ENCODE data around the gene CD163. TPM values are rescaled to one million over a fixed set of nuclear protein-coding genes. Genes with fewer than 3 reads are reported as not detected.
"Not testable (repeated sequence)": the region's sequence is repeated elsewhere in the genome, so short reads cannot be mapped to it uniquely, and the experiment has no call there.

The CD163 gene
- total RNA-seq, 1 experiment from 2014 or later = 0.07 TPM

DNA sequence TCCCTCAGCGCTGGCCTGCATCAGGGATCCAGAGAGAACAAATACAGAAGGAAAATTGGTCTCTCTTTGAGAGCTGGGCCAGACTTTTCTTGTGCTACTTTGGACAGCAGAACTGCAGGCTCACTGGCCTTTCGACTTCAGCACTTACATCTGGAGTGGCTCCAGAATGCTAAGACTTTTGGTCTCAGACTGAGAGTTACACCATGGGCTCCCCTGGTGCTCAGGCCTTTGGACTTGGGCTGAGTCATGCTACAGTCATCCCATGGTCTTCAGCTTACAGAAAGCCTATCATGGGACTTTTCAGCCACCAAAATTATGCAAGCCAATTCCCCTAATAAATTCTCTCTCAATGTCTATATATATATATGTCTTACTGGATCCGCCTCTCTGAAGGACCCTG lies 9.0 kb upstream of the CD163 start:
- no CpG with 5 or more reads among the region's 3 CpGs for WGBS (ENCODE audit: extremely low coverage, insufficient read length, low lambda C conversion rate)
- Histone ChIP-seq H2BK15ac (ENCODE audit: low read depth, low read length) (no peak overlapping the region), H4K8ac (replicated peaks; ENCODE audit: insufficient read length, low read depth, low read length) (no peak overlapping the region), H2AK5ac (ENCODE audit: insufficient read length, low read length) (no peak overlapping the region), H2BK5ac (ENCODE audit: insufficient read length, low read length) (no peak overlapping the region), H3T11ph (ENCODE audit: low read length) (no peak overlapping the region), H4K5ac (ENCODE audit: insufficient read length, low read depth, low read length) (no peak overlapping the region), H3K9ac (ENCODE audit: extremely low read depth, insufficient read length, low read length) (no peak overlapping the region), H2BK12ac (ENCODE audit: insufficient read length, low read depth, low read length) (no peak overlapping the region), H3K23me2 (ENCODE audit: insufficient read length, low read depth, low read length, poor library complexity, severe bottlenecking) (no peaks in the 10 kb centered on the region), H3K4me2 (ENCODE audit: insufficient read depth, insufficient read length, low read length) (no peak overlapping the region), H3K79me1 (ENCODE audit: insufficient read depth, low read depth, low read length, poor library complexity, severe bottlenecking) (no peaks in the 10 kb centered on the region), H3K14ac (ENCODE audit: insufficient read depth, low read length) (no peak overlapping the region), H2AFZ (ENCODE audit: low read length) (no peak overlapping the region), H4K91ac (ENCODE audit: insufficient read length, low read depth, low read length) (no peak overlapping the region), H3K23ac (ENCODE audit: insufficient read length, low read depth, low read length) (no peak overlapping the region), H4K20me1 (ENCODE audit: control insufficient read depth, insufficient read depth, insufficient read length) (no peaks in the 10 kb centered on the region), H3K4ac (ENCODE audit: low read depth, low read length) (no peak overlapping the region), H2BK20ac (ENCODE audit: low read depth, low read length, poor library complexity, severe bottlenecking) (no peak overlapping the region), H3K4me1 (ENCODE audit: insufficient read depth, low read length) (no peaks in the 10 kb centered on the region), H3K27me3 (ENCODE audit: insufficient read depth, low read length) (no peaks in the 10 kb centered on the region), H3K27ac (ENCODE audit: insufficient read length, low read depth, low read length) (no peak overlapping the region), H3K18ac (ENCODE audit: insufficient read length, low read depth, low read length) (no peak overlapping the region), H3K9me3 (ENCODE audit: control insufficient read depth, low read depth, low read length) (peaks cover 6% of the 10 kb centered on the region), H3K56ac (ENCODE audit: insufficient read length, low read depth, low read length) (no peak overlapping the region), H2BK120ac (ENCODE audit: low read depth, low read length, poor library complexity, severe bottlenecking) (no peak overlapping the region), H3K79me2 (ENCODE audit: insufficient read depth, low read length) (no peaks in the 10 kb centered on the region)
- peaks cover 6 to 23% (median 18%) of the 10 kb centered on the region in 3 experiments; a peak in 6 of 7 replicates for H3K36me3 Mint-ChIP-seq (ENCODE audit: insufficient read depth in 1 of 3, low read depth in 3 of 3)
- peaks cover 0 to 4% of the 10 kb centered on the region in 2 experiments; a peak in 1 of 4 replicates for H3K4me1 Mint-ChIP-seq
- peak; percentile 52 for DNase-seq
- H3K9me3 Mint-ChIP-seq = peaks cover 20 to 24% of the 10 kb centered on the region in 2 experiments
- no peak overlapping the region for H3K4me3 Mint-ChIP-seq
- H3K27ac Mint-ChIP-seq = no peak overlapping the region
- TF ChIP-seq, protein P1, sequence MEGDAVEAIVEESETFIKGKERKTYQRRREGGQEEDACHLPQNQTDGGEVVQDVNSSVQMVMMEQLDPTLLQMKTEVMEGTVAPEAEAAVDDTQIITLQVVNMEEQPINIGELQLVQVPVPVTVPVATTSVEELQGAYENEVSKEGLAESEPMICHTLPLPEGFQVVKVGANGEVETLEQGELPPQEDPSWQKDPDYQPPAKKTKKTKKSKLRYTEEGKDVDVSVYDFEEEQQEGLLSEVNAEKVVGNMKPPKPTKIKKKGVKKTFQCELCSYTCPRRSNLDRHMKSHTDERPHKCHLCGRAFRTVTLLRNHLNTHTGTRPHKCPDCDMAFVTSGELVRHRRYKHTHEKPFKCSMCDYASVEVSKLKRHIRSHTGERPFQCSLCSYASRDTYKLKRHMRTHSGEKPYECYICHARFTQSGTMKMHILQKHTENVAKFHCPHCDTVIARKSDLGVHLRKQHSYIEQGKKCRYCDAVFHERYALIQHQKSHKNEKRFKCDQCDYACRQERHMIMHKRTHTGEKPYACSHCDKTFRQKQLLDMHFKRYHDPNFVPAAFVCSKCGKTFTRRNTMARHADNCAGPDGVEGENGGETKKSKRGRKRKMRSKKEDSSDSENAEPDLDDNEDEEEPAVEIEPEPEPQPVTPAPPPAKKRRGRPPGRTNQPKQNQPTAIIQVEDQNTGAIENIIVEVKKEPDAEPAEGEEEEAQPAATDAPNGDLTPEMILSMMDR (conservative IDR thresholded peaks at IDR 0.05) = no peak
- H3K27me3 Mint-ChIP-seq (ENCODE audit: low read depth) = peaks cover 5% of the 10 kb centered on the region; the same call in 1 of the 2 replicates

DNA sequence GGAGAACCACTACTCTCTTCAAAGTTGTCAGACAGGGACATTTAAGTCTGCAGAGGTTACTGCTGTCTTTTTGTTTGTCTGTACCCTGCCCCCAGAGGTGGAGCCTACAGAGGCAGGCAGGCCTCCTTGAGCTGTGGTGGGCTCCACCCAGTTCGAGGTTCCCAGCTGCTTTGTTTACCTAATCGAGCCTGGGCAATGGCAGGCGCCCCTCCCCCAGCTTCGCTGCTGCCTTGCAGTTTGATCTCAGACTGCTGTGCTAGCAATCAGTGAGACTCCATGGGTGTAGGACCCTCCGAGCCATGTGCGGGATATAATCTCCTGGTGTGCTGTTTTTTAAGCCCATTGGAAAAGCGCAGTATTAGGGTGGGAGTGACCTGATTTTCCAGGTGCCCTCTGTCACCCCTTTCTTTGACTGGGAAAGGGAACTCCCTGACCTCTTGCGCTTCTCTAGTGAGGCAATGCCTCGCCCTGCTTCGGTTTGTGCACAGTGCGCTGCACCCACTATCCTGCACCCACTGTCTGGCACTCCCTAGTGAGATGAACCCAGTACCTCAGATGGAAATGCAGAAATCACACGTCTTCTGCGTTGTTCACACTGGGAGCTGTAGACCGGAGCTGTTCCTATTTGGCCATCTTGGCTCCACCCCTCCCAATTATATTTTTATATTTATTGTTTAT lies 6.4 kb upstream of the CD163 start:
- Mint-ChIP-seq H3K36me3 (ENCODE audit: insufficient read depth in 1 of 3, low read depth in 3 of 3) (peaks cover 6 to 23% (median 20%) of the 10 kb centered on the region in 3 experiments; a peak in 6 of 7 replicates), H3K9me3 (peaks cover 25 to 28% of the 10 kb centered on the region in 2 experiments)
- H3K27ac Mint-ChIP-seq; H3K4me1 ChIP-seq (ENCODE audit: insufficient read depth, low read length); H4K5ac ChIP-seq (ENCODE audit: insufficient read length, low read depth, low read length); H2BK120ac ChIP-seq (ENCODE audit: low read depth, low read length, poor library complexity, severe bottlenecking); H2AK5ac ChIP-seq (ENCODE audit: insufficient read length, low read length); H2BK15ac ChIP-seq (ENCODE audit: low read depth, low read length); H3K56ac ChIP-seq (ENCODE audit: insufficient read length, low read depth, low read length); H2BK5ac ChIP-seq (ENCODE audit: insufficient read length, low read length); H3K27ac ChIP-seq (ENCODE audit: insufficient read length, low read depth, low read length); H3K27me3 Mint-ChIP-seq (ENCODE audit: low read depth); H3K27me3 ChIP-seq (ENCODE audit: insufficient read depth, low read length); H3K4me3 Mint-ChIP-seq; H3K23ac ChIP-seq (ENCODE audit: insufficient read length, low read depth, low read length); H3K14ac ChIP-seq (ENCODE audit: insufficient read depth, low read length); H3K79me1 ChIP-seq (ENCODE audit: insufficient read depth, low read depth, low read length, poor library complexity, severe bottlenecking); H3T11ph ChIP-seq (ENCODE audit: low read length); H2BK12ac ChIP-seq (ENCODE audit: insufficient read length, low read depth, low read length); H3K9ac ChIP-seq (ENCODE audit: extremely low read depth, insufficient read length, low read length); H3K4me1 Mint-ChIP-seq; H3K4ac ChIP-seq (ENCODE audit: low read depth, low read length); H3K79me2 ChIP-seq (ENCODE audit: insufficient read depth, low read length); H3K9me3 ChIP-seq (ENCODE audit: control insufficient read depth, low read depth, low read length); H2BK20ac ChIP-seq (ENCODE audit: low read depth, low read length, poor library complexity, severe bottlenecking); DNase-seq; H2AFZ ChIP-seq (ENCODE audit: low read length); H4K8ac ChIP-seq (replicated peaks; ENCODE audit: insufficient read length, low read depth, low read length); H3K18ac ChIP-seq (ENCODE audit: insufficient read length, low read depth, low read length); H4K91ac ChIP-seq (ENCODE audit: insufficient read length, low read depth, low read length); H3K4me2 ChIP-seq (ENCODE audit: insufficient read depth, insufficient read length, low read length); H3K23me2 ChIP-seq (ENCODE audit: insufficient read length, low read depth, low read length, poor library complexity, severe bottlenecking); H4K20me1 ChIP-seq (ENCODE audit: control insufficient read depth, insufficient read depth, insufficient read length): not testable (repeated sequence)
- no CpG with 5 or more reads among the region's 14 CpGs for whole genome bisulfite sequencing (ENCODE audit: extremely low coverage, insufficient read length, low lambda C conversion rate)
